ENCODE measurements around the gene USP35.

- TF ChIP-seq CTCF (IDR thresholded peaks at IDR 0.05 in 4 of 5, conservative IDR thresholded peaks at IDR 0.05 in 1 of 5): no peak
- TF ChIP-seq POLR2A (IDR thresholded peaks at IDR 0.05): no peak
These were observed 34.7 kb downstream of the USP35 start for GRCh38 chr11:78223320-78223954.
